COLO829 (cell line): Measurements from ENCODE around the gene PFN1.
"Not testable (repeated sequence)": the region's sequence is repeated elsewhere in the genome, so short reads cannot be mapped to it uniquely, and the experiment has no call there.

Experiments
- DNase-seq: peaks from one replicate; pipeline ENCODE4 v3.0.0; 2012; ENCODE audit warnings: low spot score

PFN1 gene

DNA sequence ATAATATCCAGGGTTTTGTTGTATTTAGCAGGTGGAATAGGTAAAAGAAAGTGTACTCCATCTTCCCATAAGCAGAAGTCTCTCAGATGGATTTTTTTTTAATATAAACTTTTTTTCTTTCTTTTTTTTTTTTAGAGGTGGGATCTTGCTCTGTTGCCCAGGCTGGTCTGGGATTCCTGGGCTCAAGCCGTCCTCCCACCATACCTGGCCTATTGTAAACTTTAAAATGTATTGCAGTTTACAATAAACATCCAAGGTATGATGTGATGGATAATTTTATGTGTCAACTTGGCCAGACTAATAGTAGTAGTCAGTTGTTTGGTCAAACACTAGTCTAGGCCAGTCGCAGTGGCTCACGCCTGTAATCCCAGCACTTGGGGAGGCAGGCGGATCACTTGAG is 27.0 kb downstream of the PFN1 start:
- no peak for DNase-seq

DNA sequence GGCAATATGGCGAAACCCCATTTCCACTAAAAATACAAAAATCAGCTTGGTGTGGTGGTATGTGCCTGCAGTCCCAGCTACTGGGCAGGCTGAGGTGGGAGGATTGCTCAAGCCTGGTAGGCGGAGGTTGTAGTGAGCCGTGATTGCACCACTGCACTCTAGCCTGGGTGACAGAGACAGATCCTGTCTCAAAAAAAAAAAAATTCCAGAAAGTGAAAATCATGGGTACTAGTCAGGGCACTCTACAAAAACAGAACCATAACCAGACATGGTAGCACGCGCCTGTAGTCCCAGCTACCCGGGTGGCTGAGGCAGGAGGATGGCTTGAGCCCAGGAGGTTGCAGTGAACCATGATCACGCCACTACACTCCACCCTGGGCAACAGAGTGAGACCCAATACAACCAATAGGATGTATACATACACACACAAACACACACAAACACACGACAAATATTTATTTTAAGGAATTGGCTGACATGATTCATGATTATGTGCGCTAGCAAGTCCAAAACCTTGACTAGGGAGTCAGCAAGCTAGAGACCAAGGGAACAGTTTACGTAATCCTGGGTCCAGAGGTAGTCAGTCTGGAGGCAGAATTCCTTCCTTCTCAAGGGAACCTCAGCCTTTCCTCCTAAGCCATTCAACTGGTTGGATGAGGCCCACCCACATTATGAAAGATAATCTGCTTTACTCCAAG is 27.8 kb downstream of the PFN1 start:
- DNase-seq: no peak

DNA sequence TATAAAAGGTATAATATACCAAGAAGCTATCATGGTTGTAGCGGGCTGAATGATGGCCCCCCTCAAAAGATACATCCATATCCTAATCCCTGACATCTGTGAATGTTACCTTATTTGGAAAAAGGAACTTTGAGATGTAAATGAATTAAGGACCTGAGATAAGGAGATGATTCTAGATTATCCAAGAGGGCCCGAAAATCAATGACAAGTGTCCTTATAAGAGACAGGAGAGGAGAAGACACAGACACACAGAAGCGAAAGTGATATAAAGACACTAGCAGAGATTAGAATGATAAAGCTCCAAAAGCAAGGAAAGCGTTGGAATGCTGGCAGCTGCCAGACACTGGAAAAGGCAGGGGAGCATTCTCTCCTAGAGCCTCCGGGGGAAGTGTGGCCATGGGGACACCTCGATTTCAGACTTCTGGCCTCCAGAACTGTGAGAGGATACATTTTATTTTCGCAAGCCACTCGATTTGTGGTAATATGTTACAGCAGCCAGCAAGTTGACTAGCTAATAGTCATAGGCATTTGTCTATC is 28.8 kb downstream of the PFN1 start:
- no peak for DNase-seq

DNA sequence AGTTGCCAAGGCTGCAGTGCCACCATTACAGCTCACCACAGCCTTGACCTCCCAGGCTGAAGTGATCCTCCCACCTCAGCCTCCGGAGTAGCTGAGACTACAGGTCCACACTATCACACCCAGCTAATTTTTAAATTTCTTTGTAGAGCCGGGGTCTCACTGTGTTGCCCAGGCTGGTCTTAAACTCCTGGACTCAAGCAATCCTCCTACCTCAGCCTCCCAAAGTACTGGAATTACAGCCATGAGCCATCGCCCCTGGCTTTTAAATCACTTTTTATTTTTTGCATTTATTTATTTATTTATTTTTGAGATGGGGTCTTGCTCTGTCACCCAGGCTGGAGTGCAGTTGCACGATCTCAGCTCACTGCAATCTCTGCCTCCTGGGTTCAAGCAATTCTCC is 33.8 kb downstream of the PFN1 start:
- DNase-seq: not testable (repeated sequence)

DNA sequence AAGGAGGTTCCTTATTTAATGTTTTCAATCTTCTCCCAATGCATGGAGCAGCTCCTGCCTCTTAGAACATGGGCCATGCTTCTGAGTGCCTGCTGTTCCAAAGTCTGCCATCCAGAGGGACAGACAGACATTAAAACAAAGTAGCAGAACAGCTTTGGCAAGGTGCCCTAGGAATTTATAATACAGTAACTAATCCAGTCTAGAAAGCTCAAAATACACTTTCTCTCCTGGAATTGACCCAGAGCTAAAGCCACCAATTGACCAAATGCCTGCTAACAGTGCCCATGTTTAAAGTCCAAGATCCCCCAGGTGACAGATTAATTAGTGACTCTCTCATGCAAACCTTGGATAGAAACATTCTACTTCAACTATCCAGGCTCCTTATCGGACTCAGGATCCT is 34.3 kb downstream of the PFN1 start:
- no peak for DNase-seq

DNA sequence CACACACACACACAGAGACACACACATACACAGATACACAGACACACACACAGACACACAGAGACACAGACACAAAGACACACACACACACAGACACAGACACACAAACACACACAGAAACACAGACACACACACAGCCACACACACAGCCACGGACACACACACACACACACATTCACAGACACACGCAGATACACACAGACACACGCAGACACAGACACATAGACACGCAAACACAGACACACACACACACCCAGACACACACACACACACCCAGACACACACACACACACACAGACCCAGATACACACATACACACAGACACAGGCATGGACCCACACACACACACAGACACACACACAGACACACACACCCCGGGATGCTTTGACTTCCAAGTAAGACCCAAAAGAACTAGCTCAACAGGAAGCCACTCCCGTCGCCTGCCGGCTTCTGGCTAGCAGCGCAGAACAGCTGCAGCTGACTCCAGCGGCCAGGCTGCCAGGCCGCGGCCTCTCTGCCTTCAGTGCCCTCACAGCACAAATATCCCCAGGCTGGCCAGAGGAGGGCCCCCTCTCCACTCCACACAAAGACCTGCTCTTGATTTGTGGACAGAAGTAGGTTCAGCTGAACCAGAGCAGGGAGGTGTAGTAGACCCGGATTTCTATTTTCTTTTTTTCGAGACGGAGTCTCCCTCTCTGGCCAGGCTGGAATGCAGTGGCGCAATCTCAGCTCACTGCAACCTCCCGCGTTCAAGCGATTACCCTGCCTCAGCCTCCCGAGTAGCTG is 39.4 kb downstream of the PFN1 start:
- DNase-seq: peak; percentile 84

GRCh38 chr17:4908301-4908700 is 40.0 kb downstream of the PFN1 start:
- DNase-seq: peak; percentile 18

DNA sequence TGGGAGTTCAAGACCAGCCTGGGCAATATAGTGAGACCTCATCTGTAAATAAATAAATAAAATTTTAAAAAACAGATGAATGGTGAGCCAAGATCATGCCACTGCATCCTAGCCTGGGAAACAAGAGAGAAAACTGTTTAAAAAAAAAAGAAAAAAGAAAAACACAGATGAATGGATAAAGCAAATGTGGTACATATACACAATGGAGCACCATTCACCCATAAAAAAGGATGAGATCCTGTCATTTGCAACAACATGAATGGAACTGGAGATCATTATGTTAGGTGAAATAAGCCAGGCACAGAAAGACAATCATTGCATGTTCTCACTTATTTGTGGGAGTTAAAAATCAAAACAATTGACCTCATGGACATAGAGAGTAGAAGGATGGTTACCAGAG is 41.7 kb downstream of the PFN1 start:
- DNase-seq: not testable (repeated sequence)

GRCh38 chr17:4903051-4903818 is 45.1 kb downstream of the PFN1 start, which contains the start of gene CHRNE:
Gene CHRNE (minus strand): TSS chr17:4903098. CDS start chr17:4903063, 35 bp downstream.
- peak; percentile 43 for DNase-seq

DNA sequence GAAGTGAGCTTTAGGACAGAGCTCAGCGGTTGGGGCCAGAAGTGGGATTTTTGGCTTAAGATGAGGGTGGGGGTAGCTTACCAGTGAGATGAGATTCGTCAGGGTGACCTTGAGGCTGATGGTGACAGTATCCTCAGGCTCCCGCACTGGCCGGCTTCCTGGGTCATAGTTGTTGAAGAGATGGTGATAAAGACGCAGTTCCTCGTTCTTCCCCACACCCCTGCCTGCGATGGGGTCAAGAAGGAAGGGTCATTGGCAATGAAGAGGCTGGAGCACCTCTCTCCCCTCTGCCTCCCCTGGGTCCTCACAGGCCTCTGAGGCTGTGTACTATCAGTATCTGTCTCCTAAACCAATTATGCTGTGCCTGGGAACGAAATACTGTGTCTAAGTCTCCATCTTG is 45.8 kb downstream of the PFN1 start:
- no peak for DNase-seq

DNA sequence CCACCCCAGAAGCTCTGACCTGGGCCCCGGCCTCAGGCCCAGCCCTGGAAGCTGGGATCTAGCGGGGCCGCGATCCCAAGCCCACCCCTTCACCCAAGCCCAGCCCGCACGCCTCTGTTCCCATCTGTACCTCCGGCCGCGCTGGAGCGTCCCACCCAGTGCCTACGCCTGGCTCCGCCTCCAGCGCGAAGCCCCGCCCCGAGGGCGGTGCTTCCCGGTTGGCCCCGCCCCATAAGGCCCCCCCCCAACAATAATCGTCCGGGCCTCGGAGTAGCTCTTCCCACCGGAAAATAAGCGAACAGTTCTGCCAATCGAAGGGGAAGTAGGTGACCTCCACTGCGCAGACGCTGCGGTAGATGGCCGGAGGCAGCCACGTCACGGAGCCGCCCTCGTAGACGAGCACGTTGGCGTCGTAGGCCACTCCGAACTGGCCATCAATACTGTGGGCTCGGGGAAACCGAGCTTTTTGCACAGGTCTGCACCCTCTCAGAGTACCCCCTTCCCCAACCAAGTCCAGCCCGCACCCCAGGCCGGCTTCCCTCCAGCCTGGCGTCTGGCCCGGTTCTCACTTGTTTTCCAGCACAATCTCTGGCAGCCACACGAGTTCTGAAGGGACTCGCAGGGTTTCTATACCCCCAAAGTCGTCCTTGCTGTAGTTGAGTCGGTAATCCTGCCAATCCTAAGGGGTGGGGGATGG is 46.5 kb downstream of the PFN1 start:
- DNase-seq: peak; percentile 53

- DNase-seq: no peak
These were observed 47.2 kb downstream of the PFN1 start for GRCh38 chr17:4901108-4901647.

DNA sequence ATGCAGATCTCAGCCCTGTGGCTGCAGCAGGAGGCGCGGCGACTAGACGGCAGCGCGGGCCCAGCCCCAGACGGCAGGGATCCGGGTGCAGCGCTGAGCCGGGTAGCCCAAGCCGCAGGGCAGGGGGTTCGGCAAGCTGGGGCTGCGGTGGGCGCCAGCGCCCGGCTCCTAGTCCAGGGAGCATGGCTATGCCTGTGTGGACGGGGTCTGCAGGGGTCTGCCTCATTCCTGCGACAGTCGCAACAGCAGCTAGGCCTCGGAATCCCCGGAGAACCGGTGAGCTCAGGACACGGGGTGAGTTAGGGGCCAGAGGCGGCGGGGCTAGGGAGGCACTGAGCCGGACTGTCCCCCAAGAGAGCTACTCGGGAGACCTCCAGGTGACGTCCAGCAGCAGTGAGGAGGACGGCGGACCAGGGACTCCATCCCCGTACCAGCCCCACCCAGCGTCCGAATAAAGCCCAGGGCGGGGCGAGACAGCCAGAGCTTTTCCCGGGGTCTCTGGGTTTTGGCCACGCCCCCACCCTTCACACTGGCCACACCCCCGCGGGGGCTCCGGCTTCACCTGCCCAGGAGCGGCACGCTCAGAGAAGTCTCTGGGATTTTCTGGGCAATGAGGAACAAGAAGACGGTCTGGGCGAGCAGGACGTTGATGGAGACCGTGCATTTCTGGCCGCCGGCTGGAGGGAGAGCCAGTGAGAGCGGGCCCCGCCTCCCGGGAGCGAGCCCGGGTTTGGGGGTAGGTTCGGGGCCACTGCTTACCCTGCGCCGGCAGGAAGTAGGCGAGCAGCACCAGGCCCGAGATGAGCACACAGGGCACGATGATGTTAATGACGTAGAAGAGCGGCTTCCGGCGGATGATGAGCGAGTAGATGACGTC is 47.9 kb downstream of the PFN1 start:
- DNase-seq: no peak

- no peak for DNase-seq
These were observed 48.7 kb downstream of the PFN1 start, which contains the start of gene C17orf107 for GRCh38 chr17:4899341-4900230. Gene C17orf107 (plus strand): TSS chr17:4899536. CDS start chr17:4899763, 227 bp downstream.

- no peak for DNase-seq
These were observed 49.4 kb downstream of the PFN1 start for GRCh38 chr17:4898927-4899326.

- no peak for DNase-seq
These were observed 50.0 kb downstream of the PFN1 start for GRCh38 chr17:4898351-4898750.

GRCh38 chr17:4897785-4898184 is 50.5 kb downstream of the PFN1 start:
- DNase-seq: no peak

DNA sequence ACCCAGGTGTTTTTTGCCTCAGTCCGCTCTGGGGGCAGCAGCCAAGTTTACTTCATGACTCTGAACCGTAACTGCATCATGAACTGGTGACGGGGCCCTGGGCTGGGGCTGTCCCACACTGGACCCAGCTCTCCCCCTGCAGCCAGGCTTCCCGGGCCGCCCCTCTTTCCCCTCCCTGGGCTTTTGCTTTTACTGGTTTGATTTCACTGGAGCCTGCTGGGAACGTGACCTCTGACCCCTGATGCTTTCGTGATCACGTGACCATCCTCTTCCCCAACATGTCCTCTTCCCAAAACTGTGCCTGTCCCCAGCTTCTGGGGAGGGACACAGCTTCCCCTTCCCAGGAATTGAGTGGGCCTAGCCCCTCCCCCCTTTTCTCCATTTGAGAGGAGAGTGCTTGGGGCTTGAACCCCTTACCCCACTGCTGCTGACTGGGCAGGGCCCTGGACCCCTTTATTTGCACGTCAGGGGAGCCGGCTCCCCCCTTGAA is 51.1 kb downstream of the PFN1 start:
- DNase-seq: no peak
